GM19238 (cell line): Measurements from ENCODE around the gene HCAR2.
"Not testable (repeated sequence)": the region's sequence is repeated elsewhere in the genome, so short reads cannot be mapped to it uniquely, and the experiment has no call there.

ENCODE experiments used
- DNase-seq: peaks from one replicate; pipeline ENCODE4 v3.0.0; 2011; ENCODE audit warnings: low spot score; ENCODE audit not compliant: insufficient read length

The HCAR2 gene

DNA sequence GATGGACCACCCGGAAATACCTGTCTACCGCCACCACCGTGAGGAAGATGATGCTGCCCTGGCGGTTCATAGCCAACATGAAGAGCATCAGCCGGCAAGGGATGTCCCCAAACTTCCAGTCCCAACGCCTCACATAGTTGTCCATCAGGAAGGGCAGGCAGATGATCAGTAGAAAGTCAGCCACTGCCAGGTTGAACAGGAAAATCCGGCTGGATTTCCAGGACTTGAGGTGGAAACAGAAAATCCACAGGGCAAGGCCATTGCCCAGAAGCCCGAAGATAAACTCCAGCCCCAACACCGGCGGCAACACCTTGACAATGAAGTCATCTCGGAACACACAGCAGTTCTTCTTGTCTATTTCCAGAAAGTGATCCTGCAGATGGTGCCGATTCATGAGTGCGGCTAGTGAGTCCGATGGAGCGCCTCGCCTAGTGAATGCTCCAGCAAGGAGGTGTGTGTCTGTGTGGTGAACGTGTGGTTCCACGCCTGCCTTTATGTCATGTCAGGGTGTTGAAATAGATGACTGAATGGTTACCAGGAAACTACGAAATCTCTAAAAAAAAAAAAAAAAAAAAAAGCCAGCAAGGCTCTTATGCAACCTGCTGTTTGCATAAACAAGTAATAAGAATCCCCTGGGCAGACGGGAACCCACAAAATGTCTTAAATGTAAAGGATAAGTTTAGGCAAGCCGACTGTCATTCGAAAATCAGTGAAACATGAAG, at the start of gene HCAR2:
Gene HCAR2 (minus strand): TSS at position 468 of the 722 bp plus-strand sequence. CDS start 74 bp downstream, at position 394.
- DNase-seq: not testable (repeated sequence)

DNA sequence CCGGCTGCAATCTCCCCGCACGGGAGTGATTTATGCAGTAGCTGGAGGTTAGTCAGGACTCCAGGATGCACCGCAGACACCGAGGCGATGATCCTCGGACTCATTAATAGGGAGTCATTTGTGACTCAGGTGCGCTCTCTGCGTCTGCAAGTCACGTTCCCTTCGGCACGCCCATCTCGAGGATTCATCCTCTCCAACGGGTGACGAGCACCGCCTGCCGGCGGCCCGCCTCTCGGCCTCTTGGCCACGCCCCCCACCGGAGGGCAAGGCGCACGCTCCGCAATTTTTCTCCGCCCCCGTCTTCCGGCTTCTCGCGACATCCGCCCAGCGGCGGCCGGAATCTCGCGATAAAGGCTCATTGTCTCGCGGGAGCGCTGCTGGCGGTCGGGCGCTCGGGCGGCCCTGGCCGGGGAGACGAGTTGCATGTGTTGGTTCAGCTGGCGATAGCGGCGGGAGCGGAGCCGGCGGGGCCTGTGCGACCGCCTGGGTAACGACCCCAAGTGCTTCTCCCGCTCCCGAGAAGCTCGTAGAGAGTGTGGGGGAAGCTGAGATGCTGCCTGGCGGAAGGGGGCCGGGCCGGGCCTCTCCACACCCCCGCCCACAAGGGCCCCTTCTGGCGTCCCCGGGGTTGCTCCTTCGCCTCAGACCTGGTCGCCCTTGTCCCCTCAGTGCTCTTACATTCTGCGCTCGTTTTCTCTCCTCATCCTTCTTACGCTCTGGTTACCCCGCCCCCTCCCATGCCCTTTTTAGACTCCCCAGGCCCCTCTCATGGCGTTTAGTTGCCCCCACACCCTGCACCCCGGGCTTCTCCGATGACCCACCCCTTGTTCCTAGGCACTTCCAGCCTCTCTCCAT, 49.5 kb upstream of the HCAR2 start, which contains the start of gene DENR:
Gene DENR (plus strand): TSS at position 361 of the 855 bp plus-strand sequence. CDS start 878 bp downstream, outside the sequence.
- DNase-seq: peak; percentile 82

DNA sequence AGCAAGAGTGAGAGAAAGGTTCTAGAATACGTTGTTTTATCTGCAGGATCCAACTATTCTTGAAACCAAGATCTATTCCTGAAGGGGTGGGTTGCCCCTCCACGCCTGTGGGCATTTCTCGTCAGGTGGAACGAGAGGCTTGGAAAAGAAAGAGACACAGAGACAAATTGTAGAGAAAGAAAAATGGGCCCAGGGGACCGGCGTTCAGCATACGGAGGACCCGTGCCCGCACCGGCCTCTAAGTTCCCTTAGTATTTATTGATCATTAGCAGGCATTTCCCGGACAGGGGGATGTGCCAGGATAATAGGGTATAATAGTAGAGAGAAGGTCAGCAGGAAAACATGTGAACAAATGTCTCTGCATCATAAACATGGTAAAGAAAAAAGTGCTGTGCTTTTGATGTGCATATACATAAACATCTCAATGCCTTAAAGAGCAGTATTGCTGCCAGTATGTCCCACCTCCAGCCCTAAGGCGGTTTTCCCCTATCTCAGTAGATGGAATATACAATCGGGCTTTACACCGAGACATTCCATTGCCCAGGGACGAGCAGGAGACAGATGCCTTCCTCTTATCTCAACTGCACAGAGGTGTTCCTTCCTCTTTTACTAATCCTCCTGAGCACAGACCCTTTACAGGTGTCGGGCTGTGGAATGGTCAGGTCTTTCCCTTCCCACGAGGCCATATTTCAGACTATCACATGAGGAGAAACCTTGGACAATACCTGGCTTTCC, 47.8 kb upstream of the HCAR2 start:
- DNase-seq: not testable (repeated sequence)

DNA sequence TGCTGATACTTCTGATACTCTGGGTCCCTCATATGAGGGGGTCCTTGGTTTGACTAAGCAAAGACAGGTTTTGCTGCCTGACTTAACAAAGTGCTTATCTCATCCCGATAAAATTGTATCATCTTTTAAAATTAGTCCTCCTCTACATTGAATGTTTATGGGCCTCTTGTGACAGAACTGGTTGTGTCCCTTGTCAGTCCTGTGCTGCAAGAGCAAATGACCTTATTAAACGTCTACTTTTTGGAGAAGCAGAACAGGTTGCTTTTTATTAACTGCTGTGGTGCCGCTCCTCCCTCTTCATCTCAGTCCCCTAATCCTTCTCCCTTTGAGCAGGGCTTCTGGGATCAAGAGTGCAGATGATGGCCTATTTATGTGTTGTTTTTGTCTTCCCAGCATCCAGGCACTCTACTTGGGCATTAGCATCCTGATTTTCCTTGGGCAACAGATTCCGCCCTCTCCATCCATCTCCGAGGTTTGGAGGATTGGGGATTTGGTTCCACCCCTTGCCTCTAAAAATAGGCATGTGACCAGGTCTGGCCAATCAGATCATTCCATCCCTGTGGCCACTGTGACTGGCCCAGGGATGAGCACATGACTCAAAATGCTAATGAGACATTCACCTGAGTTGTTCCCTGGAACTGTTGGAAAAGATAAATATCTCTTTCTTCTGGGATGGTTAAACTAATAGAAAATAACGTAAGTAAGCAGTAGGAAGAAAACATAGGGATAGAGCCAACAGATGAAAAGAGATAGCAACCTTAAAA, 46.6 kb upstream of the HCAR2 start:
- no peak for DNase-seq

DNA sequence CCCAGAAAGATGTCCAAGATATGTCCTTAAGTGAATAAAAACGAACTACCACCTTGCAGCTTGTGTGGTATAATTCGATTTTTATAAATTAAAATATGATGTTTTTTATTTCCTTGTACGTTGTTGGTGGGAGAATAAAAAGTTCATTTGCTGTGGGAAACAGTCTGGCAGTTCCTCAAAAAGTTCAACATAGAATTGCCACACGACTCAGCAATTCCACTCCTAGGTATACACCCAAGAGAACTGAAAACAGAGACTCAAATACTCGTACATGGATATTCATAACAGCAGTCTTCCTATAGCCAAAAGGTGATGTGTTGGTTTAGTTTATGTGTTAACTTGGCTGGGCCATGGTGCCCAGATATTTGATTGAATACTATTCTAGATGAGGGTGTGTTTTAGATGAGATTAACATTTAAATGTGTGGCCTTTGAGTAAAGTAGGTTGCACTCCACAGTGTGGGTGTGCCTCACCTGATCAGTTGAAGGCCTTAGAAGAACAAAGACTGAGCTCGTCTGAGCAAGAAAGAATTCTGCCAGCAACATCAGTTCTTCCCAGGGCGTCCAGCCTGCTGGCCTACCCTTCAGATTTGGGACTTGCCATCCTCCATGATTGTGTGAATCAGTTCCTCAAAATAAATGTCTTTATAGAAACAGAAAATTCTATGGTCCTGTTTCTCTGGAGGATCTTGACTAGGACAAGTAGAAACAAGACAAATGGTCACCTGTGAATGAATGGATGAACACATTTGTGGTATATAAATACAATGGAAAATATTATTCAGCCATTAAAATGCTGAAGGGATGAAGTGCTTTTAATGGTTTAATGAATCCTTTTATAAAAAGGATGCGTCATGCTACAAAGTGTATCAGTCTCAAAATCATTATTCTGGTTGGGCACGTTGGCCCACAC, 44.3 kb upstream of the HCAR2 start:
- no peak for DNase-seq

DNA sequence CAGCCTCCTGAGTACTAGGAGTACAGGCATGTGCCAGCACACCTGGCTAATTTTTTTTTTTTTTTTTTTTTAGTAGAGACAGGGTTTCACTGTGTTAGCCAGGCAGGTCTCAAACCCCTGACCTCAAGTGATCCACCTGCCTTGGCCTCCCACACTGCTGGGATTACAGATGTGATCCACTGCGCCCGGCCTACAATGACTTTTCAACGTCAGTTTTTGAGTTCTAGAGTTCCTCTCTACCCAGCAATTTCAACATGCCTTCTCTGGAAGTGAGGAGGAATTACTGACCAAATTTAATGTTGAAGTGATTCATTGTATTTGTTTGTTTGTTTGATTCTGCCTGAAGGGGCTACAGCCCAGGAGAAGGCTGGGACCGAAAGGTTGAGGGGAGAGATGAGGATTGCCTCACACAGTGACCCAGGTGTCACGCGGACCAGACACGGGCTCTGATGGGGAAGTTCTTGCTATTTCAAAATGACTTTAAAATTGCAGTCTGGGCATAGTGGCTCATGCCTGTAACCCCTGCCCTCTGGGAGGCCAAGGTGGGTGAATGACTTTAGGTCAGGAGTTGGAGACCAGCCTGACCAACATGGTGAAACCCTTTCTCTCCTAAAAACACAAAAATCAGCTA, 40.9 kb upstream of the HCAR2 start:
- DNase-seq: no peak

DNA sequence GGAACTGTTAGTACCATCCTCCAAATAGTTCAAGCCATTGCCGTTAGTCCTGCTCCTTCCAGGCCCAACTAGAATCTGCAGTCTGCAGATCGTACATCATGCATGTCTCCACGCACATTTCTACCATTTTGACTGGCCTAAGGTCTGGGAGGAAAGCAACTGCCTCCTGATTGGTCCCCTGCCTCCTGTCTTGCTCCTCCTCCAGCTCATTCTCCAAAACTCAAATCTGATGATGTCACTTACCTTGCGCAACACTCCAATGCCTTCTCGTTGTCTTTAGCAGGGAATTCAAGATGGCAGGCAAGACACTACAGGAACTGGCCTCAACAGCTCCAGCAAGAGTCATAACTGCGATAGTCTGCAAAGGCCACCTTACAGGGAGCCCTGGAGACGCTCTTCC, 37.2 kb upstream of the HCAR2 start:
- no peak for DNase-seq

DNA sequence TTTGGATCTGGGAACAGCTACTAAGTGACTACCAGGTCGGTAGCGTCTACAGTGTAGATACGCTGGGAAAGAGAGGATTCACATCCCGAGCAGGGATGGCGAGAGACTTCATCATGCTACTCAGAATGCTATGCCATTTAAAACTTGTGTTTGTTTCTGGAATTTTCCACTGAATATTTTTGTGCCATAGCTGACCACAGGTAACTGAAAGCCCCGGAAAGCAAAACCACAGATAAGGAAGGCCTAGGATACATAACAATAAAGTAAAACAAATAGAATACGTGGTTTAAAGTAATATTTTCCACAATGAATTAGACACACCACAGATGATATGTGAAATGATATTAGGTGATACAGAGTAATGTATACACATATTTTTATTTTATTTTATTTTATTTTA, 35.4 kb upstream of the HCAR2 start:
- no peak for DNase-seq

DNA sequence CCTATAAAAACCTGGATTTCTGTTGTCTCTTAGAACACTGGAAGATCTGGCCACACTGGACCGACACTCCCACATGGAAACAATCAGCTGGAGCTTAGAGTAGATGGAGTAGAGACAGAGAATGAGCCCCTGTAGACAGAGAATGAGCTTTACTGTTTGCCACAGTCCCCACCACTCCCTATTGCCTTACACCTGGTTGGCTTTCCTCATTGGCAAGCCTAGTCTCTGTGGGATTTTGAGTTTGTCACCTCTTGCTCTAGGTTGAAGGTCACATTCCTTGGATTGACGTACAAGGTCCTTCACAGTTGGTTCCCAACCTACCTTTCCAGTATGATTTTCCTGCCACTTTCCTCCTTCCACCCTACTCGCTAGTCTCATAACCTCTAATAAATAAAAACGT, 29.5 kb upstream of the HCAR2 start:
- no peak for DNase-seq

DNA sequence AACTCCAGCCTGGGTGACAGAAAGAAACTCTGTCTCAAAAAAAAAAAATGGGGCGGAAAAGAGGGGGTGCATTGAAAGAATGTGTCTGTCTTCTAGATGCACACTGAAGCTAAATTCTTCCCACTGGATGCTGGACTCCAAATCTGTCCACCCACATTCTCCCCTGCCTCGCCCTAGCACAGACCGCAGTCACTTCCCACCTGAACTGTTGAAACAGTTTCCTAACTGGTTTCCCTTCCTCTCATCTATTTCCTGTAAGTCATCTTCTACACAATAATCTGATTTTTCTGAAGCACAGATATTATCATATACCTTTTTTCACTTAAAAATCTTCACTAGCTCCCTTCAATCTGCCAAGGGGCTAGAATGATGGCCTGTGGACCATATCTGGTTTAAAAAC, 29.0 kb upstream of the HCAR2 start:
- DNase-seq: no peak

DNA sequence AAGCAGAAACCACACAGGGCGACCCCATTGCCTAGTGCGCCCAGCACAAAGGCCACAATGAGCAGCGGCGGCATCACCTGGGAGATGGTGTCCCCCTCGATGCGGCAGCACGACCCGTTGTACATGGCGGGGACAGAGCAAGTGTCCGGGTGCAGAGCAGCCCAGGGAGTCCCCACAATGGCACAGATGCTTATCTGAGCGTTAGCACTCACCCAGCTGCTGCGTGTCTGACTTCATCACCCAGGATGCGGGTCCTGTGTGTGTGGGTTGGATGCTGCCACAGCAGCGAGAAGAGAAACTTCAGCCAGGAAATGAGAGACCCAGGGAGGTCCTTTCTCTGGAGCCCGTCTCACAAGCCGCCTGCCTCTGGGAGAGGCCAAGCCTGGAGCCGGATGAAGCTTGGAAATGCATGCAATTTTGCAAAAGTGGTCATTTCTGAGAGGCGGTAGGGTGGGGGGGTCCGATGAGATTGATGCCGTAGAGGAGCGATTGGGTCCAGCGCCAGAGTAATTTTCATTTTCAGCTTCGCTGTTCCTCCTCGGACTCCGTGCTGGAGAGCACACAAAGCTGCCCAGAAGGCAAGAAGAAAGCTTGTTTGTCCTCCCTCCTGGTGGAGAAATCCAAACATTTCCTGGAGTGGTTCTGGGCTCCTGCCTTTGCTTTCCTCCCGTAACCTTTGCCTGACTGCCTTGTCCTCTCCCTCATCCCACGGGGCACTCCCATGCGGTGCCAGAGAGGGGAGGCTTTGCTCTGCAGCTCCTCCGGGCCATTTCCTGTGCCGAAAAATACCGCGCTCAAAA, 27.3 kb upstream of the HCAR2 start, which contains the start of gene HCAR1:
Gene HCAR1 (minus strand): TSS at position 630 of the 800 bp plus-strand sequence. CDS start 505 bp downstream, at position 125.
- no peak for DNase-seq

DNA sequence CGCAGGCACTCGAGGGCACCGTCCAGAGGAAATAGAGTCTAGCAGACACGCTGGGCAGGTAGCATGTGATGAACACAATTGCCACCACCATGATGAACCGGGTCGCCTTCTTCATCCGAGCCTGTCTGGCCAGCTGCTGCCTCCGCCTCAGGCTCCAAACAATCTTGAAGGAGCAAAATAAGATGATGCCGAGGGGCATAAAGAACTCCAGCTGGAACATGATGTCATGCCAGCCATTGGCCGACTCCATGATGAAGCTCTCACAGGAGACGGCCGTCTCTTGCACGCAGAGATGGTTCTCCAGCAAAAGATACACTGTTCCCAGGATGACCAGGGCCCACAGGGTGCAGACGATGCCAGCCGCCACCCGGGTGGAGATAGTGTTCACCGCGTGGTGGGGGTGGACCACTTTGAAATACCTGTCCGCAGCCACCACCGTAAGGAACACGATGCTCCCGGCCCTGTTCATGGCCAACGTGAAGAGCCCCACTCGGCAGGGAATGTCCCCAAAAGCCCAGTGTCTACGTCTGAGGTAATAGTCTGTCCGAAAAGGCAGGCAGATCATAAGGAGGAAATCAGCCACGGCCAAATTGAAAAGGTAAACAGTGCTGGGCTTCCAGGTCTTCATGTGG, 26.5 kb upstream of the HCAR2 start:
- DNase-seq: no peak

DNA sequence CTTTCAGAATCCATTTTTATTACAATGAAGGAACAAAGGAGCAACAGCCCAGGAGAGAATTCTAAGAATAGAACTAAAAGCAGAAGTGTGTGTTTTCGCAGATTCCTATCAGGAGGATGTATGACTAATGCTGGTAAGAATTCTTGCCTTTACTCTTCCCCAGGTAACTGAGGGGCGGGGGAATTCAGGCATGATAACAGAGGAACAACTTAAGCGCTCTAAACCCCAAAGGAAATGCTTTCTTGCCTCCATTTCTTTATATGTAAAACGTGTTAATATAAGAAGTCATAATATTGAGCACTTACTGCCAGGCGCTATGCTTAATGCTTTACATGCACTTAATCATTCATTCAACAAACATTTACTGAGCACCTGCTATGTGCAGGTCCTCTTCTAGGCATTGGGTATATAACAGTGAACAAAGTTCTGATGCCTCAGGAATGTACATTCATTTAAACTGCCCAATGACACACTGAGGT, 23.0 kb upstream of the HCAR2 start:
- no peak for DNase-seq

DNA sequence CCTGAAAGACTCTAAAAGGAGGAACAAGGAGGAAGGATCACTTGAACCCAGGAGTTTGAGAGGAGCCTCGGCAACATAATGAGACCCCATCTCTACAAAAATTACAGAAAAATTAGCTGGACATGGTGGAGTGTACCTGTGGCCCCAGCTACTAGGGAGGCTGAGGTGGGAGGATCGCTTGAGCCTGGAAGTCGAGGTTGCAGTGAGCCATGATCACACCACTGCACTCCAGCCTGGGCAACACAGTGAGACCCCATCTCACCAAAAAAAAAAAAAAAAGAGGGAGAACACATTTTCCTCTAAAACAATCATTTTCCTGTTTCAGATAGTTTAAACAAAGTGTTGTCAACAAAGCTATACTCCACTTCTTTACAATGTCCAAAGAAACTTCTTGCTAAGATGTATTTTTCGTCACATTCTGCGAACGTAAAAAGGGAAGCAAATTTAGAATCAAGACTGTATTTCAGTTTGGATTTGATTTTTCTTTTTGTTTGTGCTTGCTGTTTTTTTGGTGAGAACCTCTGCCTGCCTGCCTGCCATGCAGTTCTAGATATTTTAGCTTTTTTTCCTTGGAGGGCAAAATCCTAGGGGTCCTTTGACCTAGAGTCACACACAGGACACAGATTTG, 22.4 kb upstream of the HCAR2 start:
- DNase-seq: no peak

DNA sequence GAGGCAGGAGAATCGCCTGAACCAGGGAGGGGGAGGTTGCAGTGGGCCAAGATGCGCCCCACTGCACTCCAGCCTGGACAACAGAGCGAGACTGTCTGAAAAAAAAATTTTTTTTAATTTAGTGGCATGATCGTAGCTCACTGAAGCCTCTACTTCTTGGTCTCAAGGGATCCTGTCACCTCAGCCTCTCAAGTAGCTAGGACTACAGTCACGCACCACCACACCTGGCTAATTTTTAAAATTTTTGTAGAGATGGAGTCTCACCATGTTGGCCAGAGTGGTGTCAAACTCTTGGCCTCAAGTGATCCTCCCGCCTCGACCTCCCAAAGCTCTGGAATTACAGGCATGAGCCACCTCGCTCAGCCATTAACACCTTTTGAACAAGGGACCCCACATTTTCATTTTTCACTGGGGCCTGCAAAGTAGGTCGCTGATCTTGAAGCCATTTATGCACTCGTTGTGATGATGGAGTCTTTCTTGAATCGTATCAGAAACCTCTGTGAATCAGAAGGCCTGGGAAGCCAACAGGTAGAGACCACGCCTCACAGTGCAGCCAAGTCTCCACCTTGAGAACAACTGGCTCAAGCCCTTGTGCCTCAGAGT, 21.6 kb upstream of the HCAR2 start:
- DNase-seq: no peak

DNA sequence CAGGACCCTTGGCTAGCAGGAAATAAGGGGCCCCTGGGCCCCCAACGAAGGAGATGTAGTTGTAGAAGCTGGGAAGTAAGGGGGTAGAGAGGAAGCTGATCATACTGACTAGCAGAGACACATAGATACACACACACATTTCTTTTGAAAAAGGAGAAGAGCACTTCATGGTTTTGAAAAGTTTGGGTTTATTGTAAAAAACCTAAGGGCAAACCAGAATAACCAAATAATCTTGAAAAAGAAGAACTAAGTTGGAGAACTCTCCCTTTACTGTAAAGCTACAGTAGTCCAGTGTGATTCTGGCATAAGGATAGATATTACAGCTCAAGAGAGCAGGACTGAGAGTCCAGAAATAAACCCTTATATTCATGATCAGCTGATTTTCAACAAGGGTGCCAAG, 19.2 kb upstream of the HCAR2 start:
- DNase-seq: no peak

DNA sequence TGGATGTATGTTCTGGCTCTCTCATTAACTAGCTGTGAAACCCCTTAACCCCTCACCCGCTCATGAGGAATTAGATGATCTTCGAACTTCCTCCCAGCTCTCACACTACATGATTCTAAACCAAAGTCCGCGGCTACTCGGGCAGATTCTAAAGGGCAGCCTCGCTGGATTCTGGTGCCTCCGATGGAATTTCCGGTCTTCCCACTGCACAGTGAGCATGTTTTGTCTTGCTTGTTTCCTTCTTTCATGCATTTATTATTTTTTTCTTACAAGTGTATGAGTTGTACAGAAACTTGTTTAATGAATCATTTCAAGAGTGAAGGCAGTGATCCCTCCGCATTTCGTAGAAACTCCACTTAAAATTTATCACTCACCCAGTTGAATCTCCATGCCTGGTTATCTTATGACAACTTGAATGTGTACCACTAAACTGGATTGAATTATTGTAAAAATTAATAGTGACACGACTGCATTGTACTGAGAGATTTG, 17.9 kb upstream of the HCAR2 start:
- no peak for DNase-seq
